ENCODE measurements around the gene STRIP2.
"Not testable (repeated sequence)": the region's sequence is repeated elsewhere in the genome, so short reads cannot be mapped to it uniquely, and the experiment has no call there.

STRIP2 gene

DNA sequence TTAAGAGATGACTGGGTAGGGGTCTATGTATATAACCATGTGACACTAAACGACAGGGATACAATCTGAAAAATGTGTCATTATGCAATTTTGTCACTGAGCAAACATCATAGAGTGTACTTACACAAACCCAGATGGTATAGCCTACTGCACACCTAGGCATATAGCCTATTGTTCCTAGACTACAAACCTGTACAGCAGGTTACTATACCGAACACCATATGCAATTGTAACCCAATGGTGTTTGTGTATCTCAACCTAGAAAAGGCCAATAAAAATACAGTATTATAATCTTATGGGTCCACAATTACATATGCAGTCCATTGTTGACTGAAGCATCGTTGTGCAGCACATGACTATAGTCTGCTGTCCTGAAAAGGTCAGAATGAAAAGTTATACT lies 22.9 kb downstream of the STRIP2 start:
- DNase-seq = no peak

DNA sequence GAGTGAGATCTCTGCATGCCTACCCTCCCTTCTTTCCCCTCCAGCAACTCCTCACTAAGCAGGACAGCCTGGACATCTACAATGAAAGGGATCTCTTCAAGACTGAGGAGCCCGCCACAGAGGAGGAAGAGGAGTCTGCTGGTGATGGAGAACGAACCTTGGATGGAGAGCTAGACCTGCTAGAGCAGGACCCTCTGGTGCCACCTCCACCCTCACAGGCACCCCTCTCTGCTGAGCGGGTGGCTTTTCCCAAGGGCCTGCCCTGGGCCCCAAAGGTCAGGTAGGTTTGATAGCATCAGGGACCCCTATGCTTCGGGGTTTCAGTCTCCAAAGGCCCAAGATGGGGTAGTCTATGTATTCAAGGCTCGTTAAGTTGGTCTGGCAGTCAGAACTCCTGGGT lies 23.9 kb downstream of the STRIP2 start:
- DNase-seq = no peak

DNA sequence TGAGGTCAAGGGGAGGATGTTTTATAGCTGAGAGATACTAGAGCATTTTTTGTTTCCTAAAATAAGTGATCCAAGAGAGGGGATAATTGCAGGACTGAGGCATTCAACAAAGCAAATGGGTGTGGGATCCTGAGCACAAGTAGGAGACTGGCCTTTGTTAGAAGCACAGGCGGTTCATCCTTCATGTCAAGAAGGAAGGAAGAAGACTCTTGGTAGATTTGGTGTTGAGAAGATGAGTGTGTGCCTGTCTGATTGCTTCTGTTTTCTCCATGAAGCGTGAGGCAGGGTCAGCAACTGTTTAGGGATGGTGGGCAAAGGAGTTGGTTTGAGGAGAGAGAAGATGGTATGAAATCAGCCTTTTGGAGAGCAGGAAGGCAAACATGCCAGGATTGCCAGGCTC lies 27.6 kb downstream of the STRIP2 start:
- no peak for DNase-seq

DNA sequence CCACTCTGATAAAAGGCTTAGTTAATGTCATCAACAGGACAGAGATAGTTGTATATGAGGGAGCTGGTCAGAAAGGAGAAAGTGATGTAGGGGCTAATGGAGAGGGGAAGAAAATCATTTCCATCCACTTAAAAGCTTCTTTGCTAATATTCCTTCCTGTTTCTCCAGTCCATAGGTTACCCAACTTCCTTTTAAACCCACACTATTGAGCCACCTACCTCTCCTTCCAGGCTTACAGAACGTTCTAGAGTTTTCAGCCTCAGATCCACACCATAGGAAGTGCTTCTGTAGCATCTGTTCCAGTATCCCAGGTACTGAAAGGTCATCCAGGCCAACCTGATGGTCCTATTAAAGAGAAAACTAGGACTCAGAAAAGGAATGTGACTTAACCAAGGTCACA lies 28.2 kb downstream of the STRIP2 start:
- no peak for DNase-seq

DNA sequence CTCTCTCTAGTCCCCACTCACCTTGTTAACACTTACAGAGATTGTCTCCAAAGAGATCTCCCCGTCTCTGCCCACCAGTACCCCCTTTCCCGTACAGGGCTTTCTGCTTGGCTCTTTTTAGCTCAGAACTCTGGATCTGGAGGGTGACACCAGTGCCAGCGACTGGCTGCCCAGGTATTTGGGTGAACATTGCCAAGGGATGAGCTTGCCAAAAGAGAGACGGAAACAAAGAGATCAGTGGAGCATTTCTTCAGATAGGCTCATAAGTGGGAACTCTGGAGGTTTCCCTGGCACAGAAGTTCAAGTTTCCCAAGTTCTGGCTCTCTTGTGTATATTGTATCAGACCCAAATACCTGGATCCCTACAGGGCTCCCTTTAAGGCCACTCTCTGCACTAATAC lies 30.0 kb downstream of the STRIP2 start:
- DNase-seq = no peak

DNA sequence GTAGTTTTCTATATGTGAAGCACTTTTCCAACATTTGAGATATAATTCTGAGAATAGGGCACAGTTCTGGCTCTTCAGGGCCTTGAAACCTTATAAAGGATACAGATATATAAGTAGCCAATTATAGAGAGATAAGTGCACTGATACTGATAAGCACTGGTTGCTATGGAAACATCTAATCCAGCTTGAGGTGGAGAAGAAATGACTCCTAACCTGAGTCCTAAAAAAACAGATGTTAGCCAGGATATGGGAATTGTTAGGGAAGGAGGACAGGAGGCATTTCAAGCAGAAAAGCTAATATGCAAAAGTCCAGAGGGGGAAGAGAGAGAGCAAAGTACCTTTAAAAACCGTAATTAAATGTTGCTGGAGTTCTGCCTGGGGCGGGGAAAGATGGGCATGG lies 30.8 kb downstream of the STRIP2 start:
- DNase-seq = no peak

DNA sequence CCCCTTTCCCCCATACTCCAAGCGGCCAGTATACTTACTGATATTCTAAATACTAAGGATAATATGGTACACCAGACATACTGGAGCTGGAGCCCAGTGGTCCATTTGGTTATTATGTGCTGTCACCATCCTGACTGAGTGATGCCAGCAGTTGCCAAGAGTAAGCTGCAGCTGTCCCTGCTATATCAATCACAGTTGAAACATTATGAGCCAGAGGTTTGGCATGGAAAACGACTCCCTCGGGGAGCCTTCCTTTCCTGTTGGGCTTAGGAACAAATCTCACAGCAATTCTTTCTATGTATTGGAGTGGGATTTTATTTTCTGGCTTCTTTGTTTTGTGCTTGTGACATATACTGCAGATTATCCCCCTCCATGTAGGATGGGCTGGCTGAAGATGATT lies 32.6 kb downstream of the STRIP2 start:
- no peak for DNase-seq

DNA sequence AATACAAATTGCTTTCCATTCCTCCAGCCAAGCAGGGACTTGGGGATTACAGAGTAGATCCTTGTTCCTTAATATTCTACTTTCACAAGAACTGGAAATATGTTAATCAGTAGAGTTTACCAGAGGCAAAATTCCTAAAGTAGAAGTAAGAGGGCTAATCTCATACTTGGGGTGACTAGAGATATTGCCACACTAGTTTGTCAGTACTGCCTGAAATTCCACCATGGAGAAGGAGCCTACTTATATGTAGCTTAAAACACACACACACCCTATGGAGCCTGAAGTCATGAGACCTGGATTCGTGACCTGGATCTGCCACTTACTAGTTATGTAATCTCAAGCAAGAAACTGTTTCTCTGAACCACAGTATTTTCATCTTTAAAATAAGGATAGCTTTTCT lies 33.9 kb downstream of the STRIP2 start:
- peak; percentile 71 for DNase-seq

DNA sequence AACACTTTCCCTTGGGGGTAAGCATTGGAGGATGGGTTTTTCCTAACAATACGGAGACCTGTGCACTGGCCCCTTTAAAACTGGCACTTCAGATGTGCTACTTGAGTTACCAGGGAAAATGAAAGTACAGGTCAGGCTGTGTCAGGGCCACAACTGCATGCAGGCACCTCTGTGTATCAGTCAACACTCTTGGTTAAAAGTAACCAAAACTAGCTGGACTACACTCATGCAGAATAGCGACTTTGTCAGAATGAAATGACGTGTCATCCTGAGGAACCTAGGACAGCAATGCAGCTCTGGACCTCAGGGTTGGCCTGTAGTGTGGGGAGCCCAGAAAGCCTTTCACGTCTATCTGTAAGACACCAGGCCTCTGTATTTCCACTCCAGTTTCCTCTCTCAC lies 34.3 kb downstream of the STRIP2 start:
- no peak for DNase-seq

DNA sequence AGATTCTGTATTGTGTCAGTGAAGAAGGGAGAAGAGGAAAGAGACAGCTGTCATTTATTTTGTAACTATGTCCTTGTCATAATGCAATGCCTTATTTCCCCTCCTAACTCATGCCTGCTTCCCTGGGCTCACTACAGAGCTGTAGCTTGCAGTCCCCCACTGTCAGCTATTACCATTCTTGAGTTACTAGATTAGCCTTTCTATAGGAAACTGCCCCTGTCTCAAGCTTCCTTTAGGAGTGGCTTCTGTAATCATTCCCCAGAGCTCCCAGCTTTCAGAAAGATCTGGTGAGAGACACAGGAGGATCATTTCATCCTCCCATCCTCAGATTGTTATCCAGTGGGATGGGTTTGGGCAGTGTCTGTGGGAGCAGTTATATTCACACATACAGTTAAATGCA lies 35.7 kb downstream of the STRIP2 start:
- DNase-seq = no peak

DNA sequence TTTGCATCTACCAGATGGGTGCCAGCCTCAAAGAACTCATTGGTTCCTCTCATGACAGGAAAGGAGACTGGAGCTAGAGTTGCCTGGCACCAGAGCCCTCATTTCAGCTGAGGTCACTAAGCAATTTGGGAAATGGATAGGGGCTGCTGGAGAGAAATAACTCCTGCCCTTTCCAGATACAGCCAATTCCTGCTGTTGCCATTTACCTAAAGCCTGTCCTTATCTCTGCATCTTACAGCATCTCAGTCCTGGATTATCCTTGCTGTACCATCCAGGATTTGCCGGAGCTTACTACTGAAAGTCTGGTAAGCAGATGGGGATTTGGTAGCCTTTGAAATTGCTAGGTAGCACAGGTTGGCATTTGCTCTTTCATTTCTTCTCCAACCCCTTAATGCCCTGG lies 36.2 kb downstream of the STRIP2 start:
- no peak for DNase-seq

DNA sequence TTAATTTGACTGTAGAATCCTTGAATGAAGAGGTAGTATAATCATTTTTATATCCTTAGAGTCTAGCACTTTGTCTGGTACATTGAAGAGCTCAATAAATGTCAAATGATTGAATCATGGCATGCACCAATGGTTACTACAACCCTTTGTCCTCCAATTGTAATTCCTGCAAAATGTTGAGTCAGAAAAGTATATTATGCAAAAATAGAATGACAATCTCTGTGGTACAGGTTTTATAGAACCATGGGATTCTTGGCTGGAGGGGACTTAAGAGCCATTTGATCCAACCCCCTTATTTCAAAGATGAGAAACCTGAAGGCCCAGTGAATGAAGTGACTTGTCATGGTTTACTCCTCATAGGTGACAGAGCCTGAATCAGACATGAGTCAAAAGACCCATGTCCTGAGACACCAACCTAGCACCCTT lies 37.2 kb downstream of the STRIP2 start:
- no peak for DNase-seq

DNA sequence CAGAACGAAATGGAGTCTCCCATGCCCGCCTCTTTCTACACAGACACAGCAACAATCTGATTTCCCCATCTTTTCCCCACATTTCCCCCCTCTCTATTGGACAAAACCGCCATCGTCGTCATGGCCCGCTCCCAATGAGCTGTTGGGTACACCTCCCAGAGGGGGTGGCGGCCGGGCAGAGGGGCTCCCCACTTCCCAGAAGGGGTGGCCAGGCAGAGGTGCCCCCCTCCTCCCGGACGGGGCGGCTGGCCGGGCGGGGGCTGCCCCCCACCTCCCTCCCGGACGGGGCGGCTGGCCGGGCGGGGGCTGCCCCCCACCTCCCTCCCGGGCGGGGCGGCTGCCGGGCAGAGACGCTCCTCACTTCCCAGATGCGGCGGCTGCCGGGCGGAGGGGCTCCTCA lies 41.7 kb downstream of the STRIP2 start:
- DNase-seq = not testable (repeated sequence)

DNA sequence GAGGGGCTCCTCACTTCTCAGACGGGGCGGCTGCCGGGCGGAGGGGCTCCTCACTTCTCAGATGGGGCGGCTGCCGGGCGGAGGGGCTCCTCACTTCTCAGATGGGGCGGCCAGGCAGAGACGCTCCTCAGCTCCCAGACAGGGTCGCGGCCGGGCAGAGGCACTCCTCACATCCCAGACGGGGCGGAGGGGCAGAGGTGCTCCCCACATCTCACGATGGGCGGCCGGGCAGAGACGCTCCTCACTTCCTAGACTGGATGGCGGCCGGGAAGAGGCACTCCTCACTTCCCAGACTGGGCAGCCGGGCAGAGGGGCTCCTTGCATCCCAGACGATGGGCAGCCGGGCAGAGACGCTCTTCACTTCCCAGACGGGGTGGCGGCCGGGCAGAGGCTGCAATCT lies 42.2 kb downstream of the STRIP2 start:
- DNase-seq = not testable (repeated sequence)

DNA sequence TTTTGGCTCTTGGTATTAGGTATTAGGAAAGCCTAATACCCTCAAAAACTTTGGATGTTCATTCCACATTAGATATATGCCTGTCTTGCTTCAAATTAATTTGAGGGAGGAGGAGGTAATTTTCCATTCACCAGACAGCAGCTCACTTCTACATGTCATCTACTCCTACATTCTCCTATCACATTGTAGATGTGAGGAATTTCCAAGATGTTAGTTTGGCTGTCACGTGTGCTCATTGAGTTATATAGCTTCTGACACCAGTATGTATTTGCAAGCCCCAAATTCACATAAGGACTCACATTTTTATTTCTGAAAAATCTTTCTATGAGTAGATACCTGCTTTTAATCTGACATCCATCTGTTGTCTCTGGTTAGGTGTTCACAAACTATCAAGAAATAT lies 45.6 kb downstream of the STRIP2 start:
- DNase-seq = no peak

DNA sequence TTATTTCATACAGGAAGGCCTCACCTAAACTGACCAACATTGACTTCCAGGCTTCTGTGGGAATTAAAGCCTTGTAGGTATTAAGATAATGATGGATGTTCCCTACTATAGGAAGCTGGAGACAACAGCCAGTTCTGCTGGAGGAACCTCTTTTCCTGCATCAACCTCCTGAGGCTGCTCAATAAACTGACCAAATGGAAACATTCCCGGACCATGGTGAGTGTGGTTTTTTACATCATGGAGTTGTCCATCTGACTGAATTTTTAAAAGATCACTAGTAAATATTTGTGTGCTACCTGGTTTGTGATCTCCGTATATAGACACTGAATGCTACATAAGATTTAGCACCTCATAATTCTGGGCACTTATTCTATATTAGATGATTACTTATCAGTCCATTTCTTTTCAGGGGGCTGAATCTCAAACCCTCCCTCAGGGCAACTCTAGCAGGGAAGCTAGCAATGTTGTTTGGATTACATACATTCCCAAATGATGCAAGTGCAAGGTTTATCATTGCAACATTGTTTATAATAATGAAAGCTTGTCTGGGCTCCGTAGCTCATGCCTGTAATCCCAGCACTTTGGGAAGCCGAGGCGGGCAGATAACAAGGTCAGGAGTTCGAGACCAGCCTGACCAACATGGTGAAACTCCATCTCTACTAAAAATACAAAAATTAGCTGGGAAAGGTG lies 46.6 kb downstream of the STRIP2 start:
- DNase-seq = no peak

DNA sequence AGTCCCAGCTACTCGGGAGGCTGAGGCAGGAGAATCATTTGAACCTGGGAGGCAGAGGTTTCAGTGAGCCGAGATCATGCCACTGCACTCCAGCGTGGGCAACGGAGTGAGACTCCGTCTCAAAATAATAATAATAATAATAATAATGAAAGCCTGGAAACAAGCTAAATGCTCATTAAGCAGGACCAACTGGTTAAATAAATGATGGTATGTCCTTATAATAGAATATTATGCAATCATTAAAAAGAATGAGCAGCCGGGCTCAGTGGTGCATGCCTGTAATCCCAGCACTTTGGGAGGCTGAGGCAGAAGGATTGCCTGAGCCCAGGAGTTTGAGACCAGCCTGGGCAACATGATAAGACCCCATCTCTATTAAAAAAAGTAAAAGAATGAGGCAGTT lies 47.1 kb downstream of the STRIP2 start:
- DNase-seq = not testable (repeated sequence)

DNA sequence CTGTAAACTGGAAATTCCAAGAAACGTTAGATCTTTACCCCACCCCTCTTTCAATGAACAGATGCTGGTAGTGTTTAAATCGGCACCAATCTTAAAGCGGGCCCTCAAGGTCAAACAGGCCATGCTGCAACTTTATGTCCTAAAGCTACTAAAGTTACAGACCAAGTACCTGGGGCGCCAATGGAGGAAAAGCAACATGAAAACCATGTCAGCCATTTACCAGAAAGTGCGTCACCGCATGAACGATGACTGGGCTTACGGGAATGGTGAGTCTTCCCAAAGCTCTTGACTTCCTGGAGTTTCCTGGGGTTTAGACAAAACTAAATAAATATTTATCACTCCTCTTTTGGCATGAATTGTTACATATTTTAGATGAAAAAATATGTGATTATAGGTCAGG lies 48.5 kb downstream of the STRIP2 start:
- no peak for DNase-seq

DNA sequence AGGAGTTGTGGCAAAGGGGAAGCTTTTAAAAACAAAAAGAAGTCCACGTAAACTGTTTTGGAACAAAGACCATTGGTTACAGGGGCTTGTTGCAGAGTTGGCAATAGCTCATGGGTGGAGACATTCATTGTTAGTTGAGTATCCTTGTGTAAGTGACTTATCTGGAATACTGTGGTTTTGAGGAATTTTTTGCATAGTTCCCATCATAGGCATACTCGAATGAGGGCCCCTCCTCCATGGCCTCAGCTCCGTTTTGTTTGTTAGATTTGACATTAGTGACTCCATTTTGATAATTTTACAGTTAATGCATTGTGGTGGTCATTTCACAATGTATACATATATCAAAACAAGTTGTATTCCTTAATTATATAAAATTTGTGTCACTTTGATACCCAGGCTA lies 55.3 kb downstream of the STRIP2 start:
- peak; percentile 71 for DNase-seq

DNA sequence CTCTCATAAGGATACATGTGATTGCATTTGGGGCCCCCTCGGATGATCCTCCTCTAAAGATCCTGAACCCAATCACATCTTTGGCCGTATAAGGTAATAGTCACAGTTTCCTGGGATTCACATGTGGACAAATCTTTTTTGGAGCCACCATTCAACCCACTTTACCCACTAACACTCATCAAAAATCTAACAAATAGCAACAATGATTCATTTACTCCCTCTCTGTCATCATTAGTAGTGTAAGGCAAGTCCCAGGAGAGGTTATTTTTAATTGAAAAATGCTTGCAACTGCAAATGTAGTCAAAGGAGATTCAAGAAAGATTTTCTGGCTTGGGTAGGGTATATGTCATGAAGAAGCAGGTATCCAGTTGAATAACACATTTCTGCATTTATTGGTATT lies 58.2 kb downstream of the STRIP2 start:
- DNase-seq = no peak

DNA sequence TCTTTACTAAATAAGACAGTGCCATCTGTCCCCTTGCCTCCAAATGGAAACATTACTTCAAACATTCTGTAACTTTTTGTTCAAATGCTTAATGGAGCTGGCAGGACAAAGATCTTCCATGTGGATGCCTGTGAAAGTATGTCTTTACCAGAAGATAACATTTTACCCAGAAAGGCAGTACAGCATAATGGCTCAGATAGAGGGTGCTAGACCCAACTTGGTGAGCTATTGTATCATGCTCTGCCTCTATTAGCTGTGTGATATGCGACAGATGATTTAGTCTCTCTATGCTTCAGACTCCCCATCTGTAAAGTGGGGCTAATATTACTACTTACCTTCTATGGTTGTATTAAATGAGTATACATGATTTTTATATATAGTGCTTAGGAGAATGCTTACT lies 59.3 kb downstream of the STRIP2 start:
- DNase-seq = no peak

DNA sequence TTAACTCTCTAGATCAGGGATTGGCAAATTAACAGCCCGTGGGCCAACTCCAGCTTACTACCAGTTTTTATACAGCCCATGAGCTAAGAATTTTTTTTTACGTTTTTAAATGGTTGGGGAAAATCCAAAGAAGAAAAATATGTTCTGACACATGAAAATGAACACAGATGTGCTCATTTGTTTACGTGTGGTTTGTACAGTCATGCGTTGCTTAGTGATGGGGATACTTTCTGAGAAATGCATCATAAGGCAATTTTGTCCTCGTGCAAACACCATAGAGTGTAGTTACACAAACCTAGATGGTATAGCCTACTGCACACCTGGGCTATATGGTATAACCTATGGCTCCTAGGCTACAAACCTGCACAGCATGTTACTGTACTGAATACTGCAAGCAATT lies 59.8 kb downstream of the STRIP2 start:
- no peak for DNase-seq

DNA sequence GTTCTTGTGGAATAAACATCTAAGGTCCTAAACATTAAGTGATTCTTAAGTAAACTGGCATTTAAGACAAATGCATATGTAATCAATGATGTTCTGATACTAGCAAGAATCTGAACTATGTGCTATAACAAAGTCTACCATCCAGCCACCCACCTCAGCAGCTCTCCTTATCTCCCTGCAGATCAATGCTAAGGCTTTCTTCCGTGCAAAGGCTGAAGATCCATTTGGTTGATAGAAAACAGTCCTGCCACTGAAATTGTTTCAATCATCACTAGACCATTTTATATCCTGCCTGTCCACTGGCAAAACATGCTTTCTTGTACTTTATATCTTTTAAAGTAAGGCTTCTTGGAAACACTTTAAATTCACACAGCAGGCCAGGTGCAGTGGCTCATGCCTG lies 61.8 kb downstream of the STRIP2 start:
- DNase-seq = no peak

DNA sequence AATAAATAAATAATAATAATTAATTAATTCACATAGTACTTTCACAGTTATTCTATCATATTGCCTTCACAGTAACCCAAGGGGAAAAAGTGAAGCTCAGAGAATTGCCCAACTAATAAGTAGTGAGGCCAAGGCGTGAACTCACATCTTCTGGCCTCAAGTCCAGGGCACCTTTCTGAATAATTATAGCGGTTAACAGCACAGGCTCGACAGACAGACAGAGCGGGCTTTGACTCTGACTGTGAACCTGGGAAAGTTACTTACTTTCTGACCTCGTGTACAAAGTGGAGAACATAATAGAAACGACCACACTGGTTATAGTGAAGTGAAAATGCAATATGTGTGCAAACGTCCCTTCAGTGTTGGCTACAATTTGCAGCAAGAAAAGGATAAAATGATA lies 62.4 kb downstream of the STRIP2 start:
- DNase-seq = no peak

DNA sequence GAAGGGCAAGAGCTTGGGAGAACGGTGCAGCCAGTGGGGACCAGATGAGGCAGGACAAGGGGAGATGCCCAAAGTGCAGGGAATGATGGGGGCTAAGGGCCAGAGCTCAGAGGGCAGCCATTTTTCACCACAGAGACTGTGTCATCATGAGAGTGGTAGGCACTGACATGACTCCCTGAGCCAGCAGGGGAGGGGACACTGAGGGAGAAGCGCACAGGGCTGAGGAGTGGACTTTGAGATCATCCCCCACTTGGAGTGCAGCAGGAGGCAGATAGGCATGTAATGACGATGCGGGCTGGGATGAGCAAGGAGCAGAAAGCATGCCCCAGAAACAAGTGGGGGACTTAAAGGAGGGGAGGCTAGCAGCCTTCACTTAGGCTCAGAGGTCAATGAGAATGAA lies 62.9 kb downstream of the STRIP2 start:
- no peak for DNase-seq

DNA sequence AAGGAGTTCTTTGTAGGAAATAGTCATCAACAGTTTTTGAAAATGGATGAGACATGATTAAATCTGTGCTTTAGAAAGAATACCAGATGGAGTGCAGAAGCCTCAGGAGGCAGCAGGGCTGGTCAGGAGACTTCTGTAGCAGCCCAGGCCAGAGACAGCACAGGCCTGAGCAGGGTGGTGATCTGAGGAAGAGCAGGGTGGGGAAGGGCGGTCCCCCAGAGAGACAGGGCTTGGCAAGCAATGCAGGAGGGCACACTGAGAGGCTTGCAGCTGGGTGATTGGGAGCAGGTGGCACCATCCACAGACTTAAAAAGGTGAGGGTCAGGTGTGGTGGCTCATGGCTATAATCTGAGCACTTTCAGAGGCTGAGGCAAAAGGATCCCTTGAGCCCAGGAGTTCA lies 63.8 kb downstream of the STRIP2 start:
- DNase-seq = no peak

Data from NCI-H226 (cell line).